Activated CD4-positive, alpha-beta T cell treated with anti-CD3 and anti-CD28 coated beads for 24 hours (primary cell): ENCODE data around the gene PIAS2.
"Not testable (repeated sequence)": the region's sequence is repeated elsewhere in the genome, so short reads cannot be mapped to it uniquely, and the experiment has no call there.

Experiments used
- DNase-seq, 2 donors: peaks; one replicate each; pipeline ENCODE4 v3.0.0-alpha.2; 2020; ENCODE audit warnings: low read depth in 2 of 2

Gene PIAS2

GRCh38 chr18:46903406-46903805 is 13.9 kb downstream of the PIAS2 start:
- DNase-seq: no peak

GRCh38 chr18:46899274-46899948 is 17.9 kb downstream of the PIAS2 start:
- DNase-seq: no peak

- DNase-seq: no peak
Measured at GRCh38 chr18:46894124-46894523, 23.2 kb downstream of the PIAS2 start.

- DNase-seq: no peak
Measured at GRCh38 chr18:46893360-46893759, 23.9 kb downstream of the PIAS2 start.

GRCh38 chr18:46892842-46893241 is 24.5 kb downstream of the PIAS2 start:
- no peak for DNase-seq

- no peak for DNase-seq
Measured at GRCh38 chr18:46891742-46892214, 25.5 kb downstream of the PIAS2 start.

- DNase-seq: no peak
Measured at GRCh38 chr18:46888965-46889364, 28.3 kb downstream of the PIAS2 start.

GRCh38 chr18:46886893-46887292 is 30.4 kb downstream of the PIAS2 start:
- DNase-seq: no peak

GRCh38 chr18:46883180-46883579 is 34.1 kb downstream of the PIAS2 start:
- DNase-seq: no peak

GRCh38 chr18:46877329-46877987 is 39.8 kb downstream of the PIAS2 start:
- DNase-seq: no peak

- no peak for DNase-seq
Measured at GRCh38 chr18:46868169-46868921, 49.0 kb downstream of the PIAS2 start.

GRCh38 chr18:46867367-46868143 is 49.8 kb downstream of the PIAS2 start:
- DNase-seq: no peak

GRCh38 chr18:46866523-46866922 is 50.8 kb downstream of the PIAS2 start:
- no peak for DNase-seq

GRCh38 chr18:46865245-46865644 is 52.1 kb downstream of the PIAS2 start:
- DNase-seq: not testable (repeated sequence)

- DNase-seq: no peak
Measured at GRCh38 chr18:46859855-46860254, 57.5 kb downstream of the PIAS2 start.

GRCh38 chr18:46858290-46858689 is 59.0 kb downstream of the PIAS2 start:
- DNase-seq: no peak

- DNase-seq: no peak
Measured at GRCh38 chr18:46856973-46857372, 60.3 kb downstream of the PIAS2 start.

- DNase-seq: no peak
Measured at GRCh38 chr18:46849007-46849406, 68.3 kb downstream of the PIAS2 start.

- DNase-seq: no peak
Measured at GRCh38 chr18:46843372-46843771, 73.9 kb downstream of the PIAS2 start.

GRCh38 chr18:46842583-46842982 is 74.7 kb downstream of the PIAS2 start:
- DNase-seq: no peak

GRCh38 chr18:46833899-46834298 is 83.4 kb downstream of the PIAS2 start:
- no peak for DNase-seq

GRCh38 chr18:46832849-46833248 is 84.5 kb downstream of the PIAS2 start:
- no peak for DNase-seq
